IMR-90 (cell line): ENCODE results near the gene CD46. TPM values are rescaled to one million over a fixed set of nuclear protein-coding genes. Genes with fewer than 3 reads are reported as not detected.

Experiments
- ATAC-seq: fragments of 200-7000 bp; cut with Tn5 transposase; 2 replicates; pipeline ENCODE4 v1.9.1; 2020; ENCODE audit warnings: low read depth, mild to moderate bottlenecking, moderate library complexity
- BruUV-seq: library from RNA; stranded (reverse); fragments of 400-500 nt; replicated peaks from 2 replicates; lab custom pipeline; 2021; lab: Mats Ljungman, UMichigan
- CTCF ChIA-PET: fragments of 300-600 bp; formaldehyde crosslinking; extraction: SDS; loops from one replicate; lab custom pipeline; 2021; ENCODE audit warnings: antibody characterized with exemption; lab: Yijun Ruan, JAX
- POLR2A ChIA-PET: fragments of 300-600 bp; sonication (Branson Sonifier 250); formaldehyde crosslinking; loops from one replicate; lab custom pipeline; 2022; ENCODE audit warnings: antibody characterized with exemption; ENCODE audit not compliant: unreplicated experiment; lab: Charles Lee
- DNase-seq: peaks from one replicate; pipeline ENCODE4 v3.0.0; 2013
- H2AFZ ChIP-seq: replicated peaks from 2 replicates; pipeline ENCODE3; 2013; ENCODE audit warnings: low read length, mild to moderate bottlenecking; ENCODE audit not compliant: poor library complexity
- H2AK5ac ChIP-seq: 2 replicates; pipeline ENCODE4 v1.6.1; 2013; ENCODE audit warnings: low read depth, low read length, inconsistent platforms
- H2AK9ac ChIP-seq: replicated peaks from 2 replicates; pipeline ENCODE3; 2013; ENCODE audit warnings: mild to moderate bottlenecking, low read depth, low read length, moderate library complexity; ENCODE audit not compliant: poor library complexity
- H2BK120ac ChIP-seq: 2 replicates; pipeline ENCODE4 v1.6.1; 2013; ENCODE audit warnings: low read depth, low read length, inconsistent platforms
- H2BK15ac ChIP-seq: 3 replicates; pipeline ENCODE4 v1.6.1; 2013; ENCODE audit warnings: low read depth, low read length, inconsistent platforms
- H2BK20ac ChIP-seq: 2 replicates; pipeline ENCODE4 v1.6.1; 2013; ENCODE audit warnings: low read depth, mild to moderate bottlenecking, inconsistent platforms, low read length, moderate library complexity
- H2BK5ac ChIP-seq: 2 replicates; pipeline ENCODE4 v1.6.1; 2013; ENCODE audit warnings: mild to moderate bottlenecking, low read depth, low read length, inconsistent platforms; ENCODE audit not compliant: poor library complexity, severe bottlenecking
- H3K14ac ChIP-seq: replicated peaks from 2 replicates; pipeline ENCODE4 v1.6.1; 2013; ENCODE audit warnings: low read depth, low read length, inconsistent platforms
- H3K18ac ChIP-seq: 2 replicates; pipeline ENCODE4 v1.6.1; 2013; ENCODE audit warnings: low read depth, low read length, control low read depth
- H3K23ac ChIP-seq: 2 replicates; pipeline ENCODE4 v1.6.1; 2013; ENCODE audit warnings: low read depth, low read length, inconsistent platforms
- H3K27ac ChIP-seq: 2 replicates; pipeline ENCODE4 v1.5.1; 2013; ENCODE audit warnings: mild to moderate bottlenecking, control low read depth, low read length; ENCODE audit not compliant: insufficient read depth
- H3K27me3 ChIP-seq: 2 replicates; pipeline ENCODE4 v1.6.1; 2013; ENCODE audit warnings: low read length; ENCODE audit not compliant: control insufficient read depth, insufficient read depth
- H3K36me3 ChIP-seq: 2 replicates; pipeline ENCODE4 v1.6.1; 2013; ENCODE audit warnings: low read length, mixed read lengths; ENCODE audit not compliant: control insufficient read depth, insufficient read depth
- H3K4ac ChIP-seq: 2 replicates; pipeline ENCODE4 v1.6.1; 2013; ENCODE audit warnings: low read depth, low read length, inconsistent platforms
- H3K4me1 ChIP-seq: 2 replicates; pipeline ENCODE4 v1.6.1; 2013; ENCODE audit warnings: low read length, mixed read lengths; ENCODE audit not compliant: control insufficient read depth, insufficient read depth
- H3K4me2 ChIP-seq: 2 replicates; pipeline ENCODE4 v1.6.1; 2013; ENCODE audit warnings: low read depth, mild to moderate bottlenecking, control low read depth, low read length, moderate library complexity
- H3K4me3 ChIP-seq: 2 replicates; pipeline ENCODE4 v1.5.1; 2013; ENCODE audit warnings: low read depth, mild to moderate bottlenecking, control low read depth, low read length, moderate library complexity; ENCODE audit not compliant: insufficient read depth
- H3K56ac ChIP-seq: 2 replicates; pipeline ENCODE4 v1.6.1; 2013; ENCODE audit warnings: low read length, inconsistent platforms; ENCODE audit not compliant: insufficient read depth; ENCODE audit errors: extremely low read depth
- H3K79me1 ChIP-seq, 2 experiments: 2 replicates each; pipeline ENCODE4 v1.6.1; 2013; ENCODE audit warnings: low read length in 2 of 2, inconsistent platforms in 1 of 2, low read depth in 1 of 2
- H3K9ac ChIP-seq: 2 replicates; pipeline ENCODE4 v1.6.1; 2013; ENCODE audit warnings: low read depth, low read length, control low read depth
- H3K9me1 ChIP-seq: 2 replicates; pipeline ENCODE4 v1.6.1; 2013; ENCODE audit warnings: low read length, inconsistent platforms; ENCODE audit not compliant: insufficient read depth
- H3K9me3 ChIP-seq: 2 replicates; pipeline ENCODE4 v1.6.1; 2013; ENCODE audit warnings: low read length; ENCODE audit not compliant: control insufficient read depth, insufficient read depth
- H4K20me1 ChIP-seq: 2 replicates; pipeline ENCODE4 v1.6.1; 2013; ENCODE audit warnings: low read length, inconsistent platforms; ENCODE audit not compliant: insufficient read depth
- H4K5ac ChIP-seq: 2 replicates; pipeline ENCODE4 v1.6.1; 2013; ENCODE audit warnings: mild to moderate bottlenecking, low read depth, low read length, control low read depth
- H4K8ac ChIP-seq, 2 experiments: 2 replicates each; pipeline ENCODE4 v1.6.1; 2013; ENCODE audit warnings: low read depth in 2 of 2, low read length in 2 of 2, control low read depth in 1 of 2, inconsistent platforms in 1 of 2
- H4K91ac ChIP-seq: 2 replicates; pipeline ENCODE4 v1.6.1; 2013; ENCODE audit warnings: low read depth, low read length, inconsistent platforms; ENCODE audit not compliant: insufficient read depth
- BHLHE40 ChIP-seq: fragments of 150-350 bp; IDR thresholded peaks from 2 replicates; pipeline ENCODE4 v1.6.1; 2016; ENCODE audit warnings: mild to moderate bottlenecking, low read depth, low read length
- CEBPB ChIP-seq: IDR thresholded peaks from 2 replicates; pipeline ENCODE4 v1.6.1; 2012; ENCODE audit warnings: low read depth, low read length, improper control_type of control experiment
- CTCF ChIP-seq: conservative IDR thresholded peaks from 2 replicates; pipeline ENCODE4 v1.5.1; 2012; ENCODE audit warnings: mild to moderate bottlenecking, low read depth, low read length, improper control_type of control experiment
- ELK1 ChIP-seq: fragments of 150-350 bp; IDR thresholded peaks from 2 replicates; pipeline ENCODE4 v1.6.1; 2016; ENCODE audit warnings: low read depth, mild to moderate bottlenecking, low read length, moderate library complexity, borderline replicate concordance
- FOS ChIP-seq: fragments of 150-350 bp; IDR thresholded peaks from 2 replicates; pipeline ENCODE4 v1.6.1; 2016; ENCODE audit warnings: low read depth, low read length
- MAFK ChIP-seq: IDR thresholded peaks from 2 replicates; pipeline ENCODE4 v1.6.1; 2012; ENCODE audit warnings: low read depth, low read length, improper control_type of control experiment
- MAZ ChIP-seq: IDR thresholded peaks from 2 replicates; pipeline ENCODE4 v1.6.1; 2012; ENCODE audit warnings: low read depth, mild to moderate bottlenecking, low read length, improper control_type of control experiment, moderate library complexity, borderline replicate concordance
- MXI1 ChIP-seq: IDR thresholded peaks from 2 replicates; pipeline ENCODE4 v1.6.1; 2012; ENCODE audit warnings: low read depth, mild to moderate bottlenecking, low read length, moderate library complexity, borderline replicate concordance
- NFE2L2 ChIP-seq: fragments of 150-350 bp; IDR thresholded peaks from 2 replicates; pipeline ENCODE4 v1.6.1; 2016; ENCODE audit warnings: low read depth, mild to moderate bottlenecking, low read length
- POLR2A ChIP-seq: IDR thresholded peaks from 2 replicates; pipeline ENCODE4 v1.6.1; 2012; ENCODE audit warnings: mild to moderate bottlenecking, low read depth, low read length
- RAD21 ChIP-seq: IDR thresholded peaks from 2 replicates; pipeline ENCODE4 v1.6.1; 2012; ENCODE audit warnings: low read length, improper control_type of control experiment
- SMC3 ChIP-seq: fragments of 150-350 bp; IDR thresholded peaks from 2 replicates; pipeline ENCODE4 v1.6.1; 2016; ENCODE audit warnings: low read depth, mild to moderate bottlenecking, antibody characterized with exemption, low read length, moderate library complexity
- WGBS, 2 experiments: methylation state at CpG; one replicate each; pipeline versions ENCODE4 v1.1.5 to v1.1.7; 2013; ENCODE audit warnings: missing lambda C conversion rate in 2 of 2; ENCODE audit not compliant: insufficient read length in 1 of 2; ENCODE audit errors: extremely low coverage in 2 of 2; 5-methylcytosine and 5-hydroxymethylcytosine counted together
- dilution Hi-C: fragments of 300-500 bp; cut with HindIII; formaldehyde crosslinking; loops from one replicate; pipeline ENCODE4 v1.14.3; 2018; ENCODE audit warnings: low sequenced_read_pairs; ENCODE audit not compliant: unreplicated experiment
- in situ Hi-C: fragments of 300-500 bp; cut with MboI; formaldehyde crosslinking; loops from 3 replicates; pipeline ENCODE4 v1.14.3; 2019; ENCODE audit warnings: low sequenced_read_pairs, inconsistent platforms, mixed read lengths
- intact Hi-C: fragments of 100-400 bp; cut with micrococcal nuclease; formaldehyde crosslinking; loops from 2 replicates; pipeline ENCODE4 v1.10.0; 2022
- polyA plus RNA-seq, 3 experiments: library from polyadenylated mRNA; depleted of rRNA; stranded (reverse); fragments of >200 nt; gene quantifications; 2 replicates each; pipeline ENCODE4 v1.2.3, GENCODE V29; 2012; ENCODE audit warnings: low replicate concordance in 1 of 3
- total RNA-seq: library from RNA; depleted of rRNA; stranded (reverse); fragments of >200 nt; gene quantifications from 2 replicates; pipeline ENCODE4 v1.2.3, GENCODE V29; 2012
- TF ChIP-seq, protein P1 (sequence below): fragments of 150-350 bp; IDR thresholded peaks from 2 replicates; pipeline ENCODE4 v1.6.1; 2017; ENCODE audit warnings: mild to moderate bottlenecking, antibody characterized with exemption, low read length, low read depth

CD46 gene
- total and polyA plus RNA-seq, 2 of the 4 experiments (the other 2 are of a cell fraction) = 37.1 to 82.0 TPM

GRCh38 chr1:207808322-207808705, 56.5 kb downstream of the CD46 start:
- ChIA-PET POLR2A (no interaction called here), CTCF (no interaction called here)
- peak overlapping the region; percentile 69 for H2AK5ac ChIP-seq
- no peak overlapping the region for H2BK15ac ChIP-seq
- peaks cover 19% of the 10 kb centered on the region; the same call in 1 of the 2 replicates for H3K36me3 ChIP-seq
- no peak overlapping the region for H3K18ac ChIP-seq
- no peak overlapping the region for H2BK5ac ChIP-seq
- no TSS peak for BruUV-seq
- peaks cover 14% of the 10 kb centered on the region for H3K4me1 ChIP-seq
- no peak for ATAC-seq
- H2BK20ac ChIP-seq = no peak overlapping the region
- H3K27ac ChIP-seq = no peak overlapping the region
- dilution Hi-C loops = no loop called here
- WGBS, 2 experiments = no CpG with 5 or more reads among the region's 7 CpGs
- peaks cover 0 to 9% of the 10 kb centered on the region in 2 experiments; a peak in 1 of 4 replicates for H3K79me1 ChIP-seq
- H3K27me3 ChIP-seq = no peaks in the 10 kb centered on the region
- no peak overlapping the region for H3K14ac ChIP-seq
- no peaks in the 10 kb centered on the region for H4K20me1 ChIP-seq
- H3K56ac ChIP-seq = no peak overlapping the region
- no peak for TF ChIP-seq ELK1
- TF ChIP-seq NFE2L2 = no peak
- TF ChIP-seq MXI1 = no peak
- TF ChIP-seq MAZ = no peak
- no peak for TF ChIP-seq FOS
- TF ChIP-seq CEBPB = no peak
- no peak for TF ChIP-seq CTCF
- no peak for TF ChIP-seq MAFK
- no peak for TF ChIP-seq SMC3
- no peak for TF ChIP-seq BHLHE40
- TF ChIP-seq, protein P1, sequence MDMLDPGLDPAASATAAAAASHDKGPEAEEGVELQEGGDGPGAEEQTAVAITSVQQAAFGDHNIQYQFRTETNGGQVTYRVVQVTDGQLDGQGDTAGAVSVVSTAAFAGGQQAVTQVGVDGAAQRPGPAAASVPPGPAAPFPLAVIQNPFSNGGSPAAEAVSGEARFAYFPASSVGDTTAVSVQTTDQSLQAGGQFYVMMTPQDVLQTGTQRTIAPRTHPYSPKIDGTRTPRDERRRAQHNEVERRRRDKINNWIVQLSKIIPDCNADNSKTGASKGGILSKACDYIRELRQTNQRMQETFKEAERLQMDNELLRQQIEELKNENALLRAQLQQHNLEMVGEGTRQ = no peak
- no peak for TF ChIP-seq POLR2A
- TF ChIP-seq RAD21 = no peak
- H3K4me2 ChIP-seq = no peak overlapping the region
- H2BK120ac ChIP-seq = no peak overlapping the region; the same call in 1 of the 2 replicates
- no peak overlapping the region for H2AK9ac ChIP-seq
- H4K5ac ChIP-seq = no peak overlapping the region
- H3K9ac ChIP-seq = no peak overlapping the region
- no peak overlapping the region for H4K91ac ChIP-seq
- H3K9me3 ChIP-seq = no peaks in the 10 kb centered on the region
- H3K23ac ChIP-seq = no peak overlapping the region
- in situ Hi-C loops = no loop called here
- DNase-seq = no peak
- H3K4me3 ChIP-seq = no peak overlapping the region
- H2AFZ ChIP-seq = peak overlapping the region; percentile 18
- intact Hi-C loops = no loop called here
- H4K8ac ChIP-seq = no peak overlapping the region
- no peak overlapping the region for H3K4ac ChIP-seq
- H3K9me1 ChIP-seq = peaks cover 29% of the 10 kb centered on the region; the same call in 1 of the 2 replicates
